GM19035 (cell line): ENCODE data around the gene GRB10.
"Not testable (repeated sequence)": the region's sequence is repeated elsewhere in the genome, so short reads cannot be mapped to it uniquely, and the experiment has no call there.

Experiments used
- ATAC-seq: cut with Tn5 transposase; IDR thresholded peaks from one replicate; pipeline ENCODE4 v1.9.1; 2021; ENCODE audit not compliant: unreplicated experiment

Gene GRB10

DNA sequence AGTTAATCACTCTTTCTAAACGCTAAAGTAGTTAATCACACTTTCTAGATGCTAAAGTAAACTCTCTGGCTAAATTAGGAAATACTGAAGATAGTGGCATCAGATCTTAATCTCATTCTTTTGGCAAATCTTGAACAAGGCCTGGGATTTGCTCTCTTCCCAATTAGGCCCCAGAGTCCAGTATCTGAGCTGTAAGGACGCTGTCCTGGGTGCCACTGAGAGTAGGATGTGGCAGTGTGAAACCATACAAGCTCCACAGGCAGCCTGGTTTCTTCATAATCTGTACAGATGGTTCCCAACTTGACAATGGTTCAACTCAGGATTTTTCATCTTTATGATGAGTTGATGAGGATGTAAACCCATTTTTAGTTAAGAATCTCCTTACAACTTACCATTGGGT is 36.9 kb downstream of the GRB10 start:
- no peak for ATAC-seq

DNA sequence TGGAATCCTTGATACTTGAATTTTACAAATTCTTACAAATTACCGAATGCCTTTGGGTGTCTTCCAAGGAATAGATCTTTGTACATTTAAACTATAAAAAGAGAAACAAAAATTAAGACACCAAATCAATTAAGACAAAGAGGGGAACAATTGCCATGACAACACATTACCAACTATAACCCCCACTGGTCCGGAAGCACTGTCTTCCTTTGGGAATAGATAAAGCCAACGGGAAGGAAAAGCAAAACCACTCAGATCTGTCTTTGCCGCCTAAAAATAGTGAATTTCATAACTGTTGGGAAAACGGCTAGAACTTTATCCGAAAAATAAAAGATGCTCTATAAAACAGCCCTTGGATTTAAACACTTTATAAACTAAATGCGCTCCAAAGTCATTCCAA is 37.4 kb downstream of the GRB10 start:
- ATAC-seq, result no peak

DNA sequence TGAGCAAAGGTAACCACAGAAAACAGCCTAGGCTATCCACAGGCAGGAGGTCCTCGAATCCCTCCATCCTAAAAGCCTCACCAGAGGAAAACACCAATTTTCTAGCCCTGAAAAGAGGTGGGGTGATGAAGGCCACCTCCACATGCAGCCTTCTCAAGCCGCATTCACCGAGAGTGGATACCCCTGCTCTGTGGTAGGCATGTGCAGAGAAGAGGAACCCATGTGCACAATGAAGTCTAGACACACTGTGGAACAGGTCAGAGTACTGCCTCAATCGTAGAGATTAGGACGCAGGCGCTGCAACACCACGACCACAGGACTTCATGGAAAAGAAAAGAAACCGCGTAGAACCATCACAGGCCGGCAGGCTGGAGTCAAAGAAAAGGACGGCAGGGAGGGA is 38.8 kb downstream of the GRB10 start:
- no peak for ATAC-seq

DNA sequence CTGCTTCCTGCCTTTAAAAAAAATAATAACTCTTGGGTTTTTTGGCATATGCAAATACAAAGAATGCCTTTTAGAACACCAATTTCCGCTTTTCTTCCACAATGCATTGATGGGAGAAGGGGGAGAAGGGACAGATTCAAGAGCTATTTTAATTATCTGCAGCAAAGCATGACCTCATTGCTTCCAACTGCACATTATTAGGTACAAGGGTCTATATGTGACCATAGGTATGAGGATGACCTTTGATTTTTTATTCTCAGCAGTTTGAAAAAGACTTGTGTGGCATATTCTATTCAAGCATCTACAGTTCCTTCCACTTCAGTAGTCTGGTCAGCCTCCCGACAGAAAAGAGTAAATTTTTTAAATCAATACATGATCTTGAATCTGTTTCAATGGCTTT is 39.7 kb downstream of the GRB10 start:
- ATAC-seq, result no peak

DNA sequence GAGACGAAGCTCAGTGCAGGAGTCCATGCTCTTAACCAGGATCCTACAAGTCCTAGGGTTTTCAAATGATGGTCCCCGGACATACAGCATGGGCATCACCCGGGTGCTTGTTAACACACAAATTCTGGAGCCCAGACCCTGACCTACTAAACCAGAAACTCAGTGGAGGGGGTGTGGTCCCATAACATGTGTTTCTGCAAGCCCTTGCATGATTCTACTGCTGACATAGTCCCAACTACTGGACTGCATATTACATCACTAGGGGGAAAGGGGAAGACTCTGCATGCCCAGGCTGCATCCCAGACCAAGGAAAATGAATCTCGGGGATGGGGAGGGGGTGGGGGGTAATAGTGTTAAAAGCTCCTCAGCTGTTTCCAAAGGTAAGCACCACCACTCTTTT is 40.3 kb downstream of the GRB10 start:
- no peak for ATAC-seq

DNA sequence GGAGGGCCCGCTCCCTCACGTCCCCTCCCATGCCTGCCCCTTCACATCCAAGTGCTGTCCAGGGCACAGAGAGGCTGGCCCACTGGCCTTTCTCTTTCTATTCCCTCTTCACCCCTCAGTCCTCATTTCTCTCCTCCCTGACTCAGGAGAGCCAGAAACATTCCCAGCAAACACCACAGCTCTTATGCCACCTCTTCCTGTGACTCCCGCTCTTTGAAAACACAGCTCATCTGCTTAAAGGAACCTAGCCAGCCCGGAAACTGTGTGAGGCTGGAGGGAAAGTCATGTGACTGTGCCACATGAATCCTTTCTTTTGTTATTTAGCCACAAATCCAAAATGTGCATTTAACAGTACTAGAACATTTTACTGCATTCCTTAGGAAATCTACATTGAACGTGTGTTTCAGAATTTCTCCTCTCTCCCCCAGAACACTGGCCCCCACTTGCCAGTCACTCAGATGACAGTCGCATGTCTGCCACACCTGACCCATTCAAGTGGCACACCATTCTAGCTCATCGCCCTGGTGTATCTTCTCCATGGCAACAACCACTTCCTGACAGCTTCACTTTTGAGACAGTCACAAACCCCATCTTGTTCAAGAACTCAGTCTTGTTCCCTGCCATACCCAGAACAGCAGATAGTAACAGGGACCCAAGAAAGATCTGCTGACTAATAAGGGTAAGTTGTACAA is 42.8 kb downstream of the GRB10 start:
- peak; percentile 69 for ATAC-seq

DNA sequence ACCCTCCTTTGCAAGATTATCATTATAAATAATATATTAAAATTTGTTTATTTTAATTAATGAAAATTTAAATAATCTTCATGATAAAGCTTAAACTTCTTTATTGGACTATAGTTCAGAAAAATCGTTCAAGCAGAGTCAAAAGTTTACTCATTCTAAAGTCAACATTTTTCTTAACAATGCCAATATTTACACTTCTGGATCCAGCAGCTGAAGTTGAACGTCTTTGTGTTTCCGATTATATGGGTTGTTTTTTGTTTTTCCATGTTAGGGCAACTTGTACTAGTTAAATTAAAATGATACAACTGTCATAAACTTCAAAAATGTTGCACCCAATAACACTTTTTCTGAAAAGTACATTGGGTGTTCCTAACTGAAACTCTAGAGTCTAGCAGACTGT is 43.8 kb downstream of the GRB10 start:
- no peak for ATAC-seq

DNA sequence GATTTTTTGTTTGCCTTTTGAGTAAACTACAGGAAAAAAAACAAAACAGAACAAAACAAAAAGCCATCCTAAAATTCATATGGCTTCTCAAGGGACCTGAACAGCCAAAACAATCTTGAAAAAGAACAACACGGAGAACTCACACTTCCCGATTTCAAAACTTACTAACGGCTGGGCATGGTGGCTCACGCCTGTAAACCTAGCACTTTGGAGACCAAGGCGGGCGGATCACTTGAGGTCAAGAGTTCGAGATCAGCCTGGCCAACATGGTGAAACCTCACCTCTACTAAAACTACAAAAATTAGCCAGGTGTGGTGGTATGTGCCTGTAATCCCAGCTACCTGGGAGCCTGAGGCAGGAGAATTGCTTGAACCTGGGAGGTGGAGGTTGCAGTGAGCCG is 46.9 kb downstream of the GRB10 start:
- ATAC-seq, result not testable (repeated sequence)

DNA sequence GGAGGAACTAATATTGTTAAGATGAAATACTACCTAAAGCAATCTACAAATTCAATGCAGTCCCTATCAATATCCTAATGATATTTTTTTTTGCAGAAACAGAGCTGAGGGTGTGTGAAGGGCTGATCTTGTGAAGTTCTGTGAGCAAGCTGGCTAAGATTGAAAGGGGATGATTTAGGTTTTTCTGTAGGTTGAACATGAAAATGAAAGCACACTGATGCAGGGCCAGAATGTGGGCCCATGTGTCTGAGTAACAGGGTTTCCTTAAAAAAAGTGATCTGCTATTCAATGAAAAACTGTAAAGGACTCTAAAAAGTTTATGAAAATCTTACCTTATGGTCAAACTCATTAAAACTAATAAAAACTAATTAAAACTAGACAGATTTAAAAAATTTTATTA is 47.4 kb downstream of the GRB10 start:
- ATAC-seq, result no peak

DNA sequence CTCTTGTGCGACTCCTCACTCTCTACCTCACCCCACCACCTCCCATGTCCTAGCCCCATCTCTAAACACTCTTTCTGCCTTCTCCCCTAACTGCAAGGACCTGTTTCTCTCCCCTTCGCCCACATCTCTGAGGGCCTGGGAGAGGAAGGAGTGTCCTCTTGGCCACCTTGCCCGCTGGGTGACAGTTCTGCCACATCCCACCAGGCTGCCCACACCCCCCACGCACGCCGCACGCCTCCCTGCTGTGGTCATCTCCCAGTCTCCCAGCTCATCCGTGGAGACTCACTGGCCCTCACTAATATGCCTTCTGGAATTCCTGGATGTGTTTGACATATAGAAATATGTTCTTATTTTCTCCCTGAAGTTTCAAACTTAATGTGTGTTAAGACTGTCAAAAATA is 48.5 kb downstream of the GRB10 start:
- no peak for ATAC-seq

DNA sequence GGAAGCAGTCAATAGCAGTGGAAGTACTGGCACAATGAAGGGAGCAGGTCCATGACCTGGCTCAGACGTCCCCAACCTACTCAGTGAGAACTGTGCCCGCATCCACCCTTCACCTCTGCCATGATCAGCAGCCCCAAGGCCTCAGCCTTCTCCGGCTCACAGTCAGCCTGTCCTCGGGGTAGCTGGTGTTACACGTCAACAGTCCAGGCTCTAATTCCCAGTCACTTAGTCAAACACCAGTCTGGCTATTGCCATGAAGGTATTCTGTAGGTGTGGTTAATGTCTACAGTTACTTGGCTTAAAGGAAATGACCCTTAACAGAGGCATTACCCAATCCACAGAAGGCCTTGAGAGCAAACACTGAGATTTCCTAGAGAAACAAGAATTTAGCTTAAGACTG is 49.1 kb downstream of the GRB10 start:
- ATAC-seq, result no peak

DNA sequence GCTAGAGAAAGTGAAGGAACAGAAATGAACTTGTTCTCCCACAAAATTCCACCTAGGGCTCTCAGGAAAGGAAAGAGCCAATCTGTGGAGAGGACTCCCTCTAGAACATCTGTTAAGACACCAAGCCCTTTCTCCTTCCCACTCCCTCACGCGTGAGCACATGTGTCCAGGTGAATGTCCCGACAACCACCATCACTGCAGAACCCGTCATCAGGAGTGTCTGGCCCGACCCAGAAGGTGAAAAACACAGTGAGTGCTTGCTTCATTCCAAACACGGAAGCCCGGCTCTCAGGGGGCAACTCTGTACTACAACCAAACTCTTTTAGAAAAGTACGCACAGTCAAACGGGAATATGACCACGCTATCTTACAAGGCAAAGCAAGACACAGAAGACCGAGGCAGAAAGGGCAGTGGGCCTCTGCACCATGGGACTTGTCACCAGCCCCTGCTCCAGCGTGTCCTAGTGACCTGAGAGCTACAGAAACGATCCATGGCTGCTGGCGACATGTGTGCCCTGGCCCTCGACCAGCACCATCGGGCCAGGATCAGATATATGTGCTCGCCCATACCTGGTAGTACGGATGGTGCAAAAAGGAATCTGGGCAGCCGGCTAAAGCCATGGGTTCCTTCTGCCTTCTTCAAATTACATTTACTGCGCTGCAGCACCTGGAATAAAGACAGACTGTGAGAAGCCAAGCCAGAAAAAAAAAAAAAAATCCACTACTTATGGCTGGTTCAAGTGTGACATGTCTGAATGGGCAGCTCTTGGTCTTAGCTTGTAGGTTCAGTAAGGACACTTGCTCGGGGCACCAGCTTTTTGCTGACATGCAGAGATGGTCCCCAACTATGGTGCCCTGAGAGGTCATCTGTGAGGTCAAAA is 50.8 kb downstream of the GRB10 start:
- ATAC-seq, result no peak

DNA sequence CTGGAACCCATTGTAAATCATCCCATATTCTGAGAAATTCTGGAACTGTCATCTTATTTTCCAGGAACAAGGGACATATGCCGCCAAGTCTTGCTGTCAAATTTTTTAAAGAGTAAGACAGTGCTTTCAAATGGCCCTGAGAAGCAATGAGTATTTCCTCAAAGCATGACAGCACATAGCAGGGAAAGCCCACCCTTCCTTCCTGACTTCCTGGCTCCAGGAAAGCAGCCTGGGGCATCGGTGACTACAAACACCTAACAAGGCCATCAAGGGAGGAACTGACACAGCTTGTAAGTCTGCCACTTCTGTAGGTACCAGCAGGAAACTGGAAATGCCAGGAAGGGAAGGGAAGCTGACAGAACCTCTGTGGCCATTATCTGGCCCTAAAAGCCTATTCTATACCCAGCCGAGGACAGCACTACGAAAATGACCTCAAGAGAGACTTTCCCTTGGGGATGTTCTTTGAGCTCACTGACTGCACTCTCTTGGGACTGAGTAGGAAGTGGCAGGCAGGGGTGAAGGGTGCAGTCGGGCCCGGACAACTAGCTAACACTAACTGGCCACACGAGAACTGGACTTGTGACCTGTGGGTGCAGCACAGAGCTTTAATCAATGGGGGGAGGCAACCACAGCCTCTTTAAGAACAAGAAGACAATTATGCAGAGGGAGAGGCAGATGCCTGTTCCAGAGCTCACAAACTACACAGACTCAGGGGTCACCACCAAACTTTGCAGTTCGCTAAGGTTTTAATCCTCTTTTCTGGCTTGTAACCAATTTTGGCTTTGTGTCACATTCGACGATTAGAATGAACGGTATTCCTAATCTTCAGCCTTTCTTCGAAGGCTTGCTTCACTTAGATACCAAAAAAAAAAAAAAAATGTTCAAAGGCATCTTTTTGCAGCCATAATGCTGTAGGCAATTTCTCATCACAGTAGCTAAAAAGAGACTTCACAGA is 52.0 kb downstream of the GRB10 start:
- no peak for ATAC-seq

DNA sequence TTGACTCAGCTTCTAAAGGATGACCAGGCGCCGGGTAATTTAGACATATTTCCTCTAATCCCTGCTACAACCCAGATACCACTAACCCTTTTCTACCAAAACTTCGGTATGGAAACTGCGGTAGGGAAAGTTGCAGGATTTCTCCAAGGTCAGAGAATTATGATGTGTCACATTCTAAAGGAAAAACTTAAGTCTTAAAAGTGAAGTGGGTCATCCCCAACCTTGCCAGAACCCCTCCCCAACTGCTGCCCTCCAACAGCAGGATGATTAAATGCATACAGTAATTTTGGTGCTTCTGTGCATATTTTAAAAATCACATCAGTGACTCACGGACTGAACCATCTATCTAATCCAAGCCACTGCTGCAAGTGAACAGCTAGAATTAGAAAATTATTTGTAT is 52.7 kb downstream of the GRB10 start:
- no peak for ATAC-seq

DNA sequence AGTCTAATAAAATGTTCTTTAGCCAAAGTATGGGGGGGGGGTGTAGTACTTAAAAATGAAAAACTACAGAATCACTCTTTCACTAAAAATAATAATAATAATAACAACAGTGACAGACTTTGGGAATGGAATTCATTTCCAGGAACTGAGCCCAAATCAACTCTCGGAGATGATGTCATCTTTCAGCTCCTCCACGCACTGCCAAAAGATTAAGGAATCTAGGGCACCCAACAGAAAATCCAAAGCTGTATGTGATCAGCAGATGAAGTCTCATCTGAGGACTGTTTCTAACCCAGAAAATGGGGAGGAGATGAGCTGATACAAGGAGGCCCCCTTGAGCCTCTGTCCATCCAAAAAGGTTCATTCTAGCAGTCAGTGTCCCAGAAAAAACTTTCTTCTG is 54.5 kb downstream of the GRB10 start:
- no peak for ATAC-seq

DNA sequence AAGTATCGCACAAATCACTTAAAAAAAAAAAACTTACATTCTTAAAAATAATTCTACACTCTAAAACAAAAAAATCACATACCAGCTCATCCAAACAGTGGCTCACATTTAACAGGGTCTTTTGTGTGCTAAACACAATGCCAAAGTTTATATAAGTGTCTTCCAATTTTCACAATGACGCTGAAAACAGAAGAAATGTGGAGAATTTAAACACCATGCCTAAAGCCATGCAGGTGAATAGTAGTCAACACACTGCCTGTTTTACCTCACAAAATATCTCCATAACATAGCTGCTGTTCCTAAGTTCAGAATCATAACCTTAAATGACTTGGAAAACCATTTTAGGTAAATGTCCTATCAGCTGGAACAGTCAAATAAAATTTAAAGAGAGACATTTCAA is 55.0 kb downstream of the GRB10 start:
- no peak for ATAC-seq

DNA sequence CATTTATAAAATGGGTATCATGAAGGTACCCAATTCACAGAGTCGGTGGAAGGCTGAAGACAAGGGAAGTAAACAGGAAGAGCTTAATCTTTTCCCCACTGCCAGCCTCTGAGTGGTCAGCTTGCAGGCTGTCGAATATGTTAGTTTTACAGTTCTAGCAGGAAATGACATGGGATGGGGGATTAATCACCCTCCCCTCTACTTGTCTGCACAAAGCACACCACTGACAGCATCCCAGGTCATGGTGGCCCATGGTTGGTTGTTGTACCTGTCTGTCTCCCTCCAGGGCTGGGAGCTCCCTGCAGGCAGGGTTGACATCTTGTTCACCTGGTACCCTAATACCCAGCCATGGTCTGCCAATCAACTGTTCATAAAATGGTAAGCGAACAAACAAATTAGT is 55.6 kb downstream of the GRB10 start:
- ATAC-seq, result no peak

DNA sequence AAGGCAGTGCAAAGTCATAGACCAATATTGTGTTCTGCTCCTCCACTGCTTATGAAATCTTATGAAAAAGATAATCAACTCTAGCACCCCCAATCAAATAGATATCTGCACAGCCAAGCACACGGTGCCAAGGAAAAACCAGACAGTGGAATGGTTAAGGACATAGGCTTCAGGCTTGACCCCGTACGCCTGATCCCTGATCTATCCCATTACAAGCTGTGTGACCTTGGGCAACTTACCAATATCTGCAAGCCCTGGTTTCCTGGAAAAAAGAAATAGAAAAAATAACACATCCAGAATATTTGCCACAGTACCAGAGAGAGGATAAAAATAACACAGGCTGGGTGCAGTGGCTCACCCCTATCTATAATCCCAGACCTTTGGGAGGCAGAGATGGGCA is 56.9 kb downstream of the GRB10 start:
- ATAC-seq, result no peak

DNA sequence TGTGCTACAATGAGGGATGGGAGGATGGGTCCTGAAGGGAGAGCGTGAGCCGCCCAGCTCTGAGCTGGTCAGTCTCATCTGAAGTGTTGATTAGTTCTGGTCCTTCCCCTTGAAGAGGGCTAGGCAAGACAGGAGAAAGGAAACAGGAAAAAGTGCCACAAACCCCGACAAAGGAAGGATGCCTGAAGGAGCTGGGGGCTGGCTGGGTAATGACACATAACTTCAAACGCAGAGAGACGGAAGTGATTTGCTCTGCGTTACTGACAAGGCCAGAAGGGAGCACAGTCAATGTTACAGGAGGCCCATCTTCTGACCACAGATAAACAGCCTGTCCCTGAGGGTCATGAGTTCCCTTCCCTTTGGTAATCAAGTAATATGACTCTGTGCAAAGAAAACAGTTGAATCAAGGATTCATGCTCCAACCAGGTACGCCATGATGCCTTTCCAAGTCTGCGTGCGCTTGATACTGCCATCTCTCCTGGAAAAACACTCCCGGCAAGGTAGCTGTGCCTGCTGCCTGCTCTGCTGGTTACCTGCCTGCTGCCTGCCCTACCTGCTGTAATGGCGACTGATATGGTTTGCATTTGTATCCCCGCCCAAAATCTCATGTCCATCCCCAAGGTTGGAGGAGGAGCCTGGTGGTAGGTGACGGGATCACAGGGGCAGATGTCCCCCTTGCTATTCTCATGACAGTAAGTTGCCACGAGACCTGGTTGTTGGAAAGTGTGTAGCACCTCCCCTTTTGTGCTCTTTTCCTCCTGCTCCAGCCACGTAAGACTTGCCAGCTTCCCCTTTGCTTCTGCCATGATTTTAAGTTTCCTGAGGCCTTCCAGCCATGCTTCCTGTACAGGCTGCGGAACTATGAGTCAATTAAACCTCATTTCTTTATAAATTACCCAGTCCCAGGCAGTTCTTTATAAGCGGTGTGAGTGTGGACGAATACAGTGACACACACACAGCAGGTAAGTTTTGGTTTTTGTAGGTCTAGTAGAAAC is 57.9 kb downstream of the GRB10 start:
- no peak for ATAC-seq

DNA sequence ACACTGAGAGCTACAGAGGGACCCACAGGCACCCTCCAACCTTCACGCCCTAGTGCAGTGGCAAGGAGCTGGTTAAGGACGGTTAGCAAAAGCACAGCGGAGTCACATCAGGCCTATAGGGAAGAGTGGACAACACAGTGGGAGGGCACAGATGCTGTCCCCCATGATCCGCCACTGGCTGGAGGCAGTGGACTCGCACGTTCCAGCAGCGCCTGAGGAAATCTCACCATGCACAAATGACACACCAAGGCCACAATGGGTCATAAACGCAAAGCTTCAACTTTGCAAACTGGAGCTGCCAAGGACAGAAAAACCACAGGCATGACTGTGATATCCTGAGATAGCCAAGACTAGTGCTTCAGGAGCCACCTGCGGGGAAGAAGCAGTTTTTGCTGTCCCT is 58.8 kb downstream of the GRB10 start:
- no peak for ATAC-seq
